GM12891 (cell line): ENCODE data around the gene CNTNAP4.

Source experiments
- POLR2A ChIP-seq: IDR thresholded peaks from 2 replicates; pipeline ENCODE4 v1.6.1; 2011; ENCODE audit warnings: low read depth, low read length, control low read depth
- POLR2AphosphoS5 ChIP-seq: IDR thresholded peaks from 2 replicates; pipeline ENCODE4 v1.6.1; 2011; ENCODE audit warnings: low read depth, low read length, control low read depth
- POU2F2 ChIP-seq: IDR thresholded peaks from 2 replicates; pipeline ENCODE4 v1.6.1; 2011; ENCODE audit warnings: low read depth, mild to moderate bottlenecking, control low read depth, low read length, moderate library complexity
- SPI1 ChIP-seq: IDR thresholded peaks from 2 replicates; pipeline ENCODE4 v1.6.1; 2011; ENCODE audit warnings: low read depth, low read length, control low read depth
- TAF1 ChIP-seq: IDR thresholded peaks from 2 replicates; pipeline ENCODE4 v1.6.1; 2011; ENCODE audit warnings: low read depth, low read length, control low read depth

DNA sequence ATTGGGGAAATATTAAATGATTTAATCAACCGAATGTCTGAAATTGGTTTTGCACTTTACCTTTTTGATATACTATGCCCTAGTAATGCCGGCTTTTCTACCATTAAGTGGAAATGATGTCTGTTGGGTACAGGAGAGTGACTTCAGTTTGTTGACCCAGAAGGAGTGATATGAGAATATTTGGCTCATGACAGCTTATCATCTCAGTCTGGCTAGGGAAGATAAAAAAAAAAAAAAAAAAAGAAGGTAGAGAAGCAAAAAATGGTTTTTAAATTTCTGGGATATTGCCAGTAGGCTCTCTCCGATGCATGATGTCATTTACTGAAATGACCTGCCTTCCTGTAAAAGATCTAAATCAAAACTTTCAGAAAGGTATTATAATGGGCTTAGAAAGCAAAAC lies 69.0 kb downstream of the CNTNAP4 start:
- TF ChIP-seq TAF1 (no peak), POLR2A (no peak), SPI1 (no peak), POLR2AphosphoS5 (no peak), POU2F2 (no peak)
